Activated CD4-positive, alpha-beta T cell treated with anti-CD3 and anti-CD28 coated beads, Interleukin-2, amount 10 ng/mL, durations not matched to agents 7 days and 5 days (primary cell): ENCODE results near the gene OR2Y1. TPM values are rescaled to one million over a fixed set of nuclear protein-coding genes. Genes with fewer than 3 reads are reported as not detected.
"Not testable (repeated sequence)": the region's sequence is repeated elsewhere in the genome, so short reads cannot be mapped to it uniquely, and the experiment has no call there.

ENCODE experiments used
- CTCF ChIA-PET: fragments of 350-600 bp; sonication (Branson Sonifier 250); formaldehyde crosslinking; loops from one replicate; lab custom pipeline; 2021; ENCODE audit warnings: antibody characterized with exemption; lab: Charles Lee
- POLR2A ChIA-PET: fragments of 350-600 bp; sonication (Branson Sonifier 250); formaldehyde crosslinking; loops from one replicate; lab custom pipeline; 2021; ENCODE audit warnings: antibody characterized with exemption; lab: Charles Lee
- DNase-seq: peaks from one replicate; pipeline ENCODE4 v3.0.0-alpha.2; 2020
- H3K27ac Mint-ChIP-seq: one replicate; pipeline ENCODE4 v1.8.0; 2021; ENCODE audit warnings: mild to moderate bottlenecking, moderate library complexity, mixed read lengths
- H3K27me3 Mint-ChIP-seq: one replicate; pipeline ENCODE4 v1.8.0; 2021; ENCODE audit warnings: mixed read lengths
- H3K36me3 Mint-ChIP-seq: one replicate; pipeline ENCODE4 v1.8.0; 2021; ENCODE audit warnings: low read depth, mixed read lengths
- H3K4me1 Mint-ChIP-seq: one replicate; pipeline ENCODE4 v1.8.0; 2021; ENCODE audit warnings: mixed read lengths
- H3K4me3 Mint-ChIP-seq: one replicate; pipeline ENCODE4 v1.8.0; 2021; ENCODE audit warnings: mild to moderate bottlenecking, moderate library complexity, mixed read lengths
- H3K9me3 Mint-ChIP-seq: one replicate; pipeline ENCODE4 v1.8.0; 2021; ENCODE audit warnings: mixed read lengths
- total RNA-seq, 2 experiments: library from RNA; stranded (reverse); gene quantifications; one replicate each; pipeline ENCODE4 v1.2.3, GENCODE V29; 2021

OR2Y1 gene
- total RNA-seq, 2 experiments from 2014 or later, result not detected

DNA sequence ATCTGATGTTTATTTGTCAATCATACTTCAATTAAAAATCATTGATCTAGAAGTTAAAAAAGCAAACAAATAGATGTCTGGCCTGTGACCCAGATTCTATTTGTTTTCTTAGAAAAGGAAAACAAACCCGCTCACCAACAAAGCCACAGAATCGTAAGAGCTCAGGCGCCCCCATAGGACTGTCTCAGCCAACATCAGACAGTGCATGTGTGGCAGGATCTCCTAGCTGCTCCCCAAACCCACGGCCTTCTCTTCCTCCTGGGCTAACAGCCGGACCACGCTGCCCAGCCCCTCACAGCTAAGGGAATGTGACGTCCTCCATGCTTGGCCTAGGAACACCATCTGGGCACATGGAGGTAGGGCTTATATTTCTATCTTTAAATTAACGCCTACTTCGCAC lies 19.4 kb downstream of the OR2Y1 start:
- H3K4me3 Mint-ChIP-seq, result no peak overlapping the region
- H3K9me3 Mint-ChIP-seq, result no peaks in the 10 kb centered on the region
- no peaks in the 10 kb centered on the region for H3K36me3 Mint-ChIP-seq
- peaks cover 27% of the 10 kb centered on the region for H3K4me1 Mint-ChIP-seq
- CTCF ChIA-PET, result no interaction called here
- H3K27me3 Mint-ChIP-seq, result peaks cover 7% of the 10 kb centered on the region
- POLR2A ChIA-PET, result no interaction called here
- no peak for DNase-seq
- H3K27ac Mint-ChIP-seq, result no peak overlapping the region

DNA sequence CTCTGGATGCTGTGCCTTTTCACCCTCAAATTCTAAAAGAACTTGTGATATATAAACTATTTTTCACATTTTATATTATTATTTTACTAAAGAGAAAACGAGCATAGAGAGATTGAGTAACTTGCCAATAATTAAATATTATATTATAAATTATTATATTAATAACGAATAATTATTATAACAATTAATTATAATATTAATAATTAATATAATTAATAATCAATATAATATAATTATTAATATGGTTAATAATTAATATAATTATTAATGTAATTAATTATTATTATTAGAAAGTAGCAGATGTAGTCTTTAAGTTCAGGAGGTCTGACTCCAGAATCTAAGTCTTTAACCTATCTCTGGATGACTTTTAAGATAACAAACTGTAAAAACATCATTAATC lies 20.1 kb downstream of the OR2Y1 start:
- H3K27me3 Mint-ChIP-seq, result peaks cover 6% of the 10 kb centered on the region
- no peak for DNase-seq
- ChIA-PET CTCF (interaction anchor here (0.5 to 0.7 kb wide), 2 partner anchors 18 to 170 kb away, joined by 3 to 4 read pairs; no protein-coding TSS in a partner anchor), POLR2A (no interaction called here)
- peaks cover 23% of the 10 kb centered on the region for H3K4me1 Mint-ChIP-seq
- H3K36me3 Mint-ChIP-seq, result no peaks in the 10 kb centered on the region
- H3K4me3 Mint-ChIP-seq, result no peak overlapping the region
- H3K27ac Mint-ChIP-seq, result no peak overlapping the region
- H3K9me3 Mint-ChIP-seq, result no peaks in the 10 kb centered on the region

DNA sequence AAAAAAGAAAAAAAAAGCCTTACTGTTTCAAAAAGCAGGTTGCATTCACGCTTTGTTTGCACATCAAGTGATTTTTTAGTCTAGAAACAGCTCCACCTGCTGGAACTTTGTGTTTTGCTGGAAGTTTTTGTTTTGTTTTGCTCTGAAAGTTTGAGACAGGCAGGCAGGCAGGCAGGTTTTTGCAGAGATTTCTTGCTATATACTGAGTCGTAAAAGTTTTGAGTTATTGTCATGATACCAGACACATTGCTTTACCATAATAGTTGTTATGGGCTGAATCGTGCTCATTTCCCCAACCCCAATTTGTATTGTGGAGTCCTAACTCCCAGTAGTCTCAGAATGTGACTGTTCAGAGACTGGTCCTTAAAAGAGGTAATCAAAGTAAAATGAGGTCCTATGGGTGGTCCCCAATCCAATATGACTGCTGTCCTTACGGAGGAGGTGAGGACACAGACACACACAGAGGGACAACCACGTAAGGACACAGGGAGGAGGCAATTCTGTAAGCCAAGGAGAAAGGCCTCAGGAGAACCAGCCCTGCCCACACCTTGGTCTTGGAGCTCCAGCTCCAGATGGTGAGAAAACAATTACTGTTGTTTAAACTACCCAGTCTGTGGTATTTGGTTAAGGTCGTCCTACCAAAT lies 20.9 kb downstream of the OR2Y1 start:
- no peak overlapping the region for H3K4me3 Mint-ChIP-seq
- peaks cover 9% of the 10 kb centered on the region for H3K27me3 Mint-ChIP-seq
- H3K36me3 Mint-ChIP-seq, result no peaks in the 10 kb centered on the region
- no peak overlapping the region for H3K27ac Mint-ChIP-seq
- H3K4me1 Mint-ChIP-seq, result peaks cover 17% of the 10 kb centered on the region
- ChIA-PET CTCF (interaction anchor here (0.5 to 1.0 kb wide), 4 partner anchors 17 to 1056 kb away, joined by 3 to 5 read pairs (median 4); no protein-coding TSS in a partner anchor), POLR2A (interaction anchor here (0.7 kb wide), 1 partner anchor 1245 kb away, joined by 3 read pairs; no protein-coding TSS in a partner anchor)
- DNase-seq, result peak; percentile 67
- no peaks in the 10 kb centered on the region for H3K9me3 Mint-ChIP-seq

DNA sequence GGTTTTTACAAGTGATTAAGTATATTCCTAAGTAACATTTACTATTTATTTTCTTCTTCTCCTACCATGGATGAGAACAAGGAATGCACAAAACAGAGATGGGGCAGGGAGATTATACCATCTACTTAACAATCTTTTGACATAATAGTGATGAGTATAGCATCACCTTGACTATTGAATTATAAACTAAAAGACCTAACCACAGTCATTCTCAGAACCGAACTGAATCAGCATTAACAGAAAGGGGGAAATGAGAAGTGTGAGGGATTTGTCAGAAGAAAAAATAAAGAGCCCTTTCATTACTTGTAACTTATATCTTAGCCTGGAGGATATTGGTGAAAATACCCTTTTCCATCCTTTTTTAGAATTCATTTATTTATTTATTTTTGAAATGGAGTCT lies 21.9 kb downstream of the OR2Y1 start:
- Mint-ChIP-seq H3K36me3 (no peaks in the 10 kb centered on the region), H3K4me3 (no peak overlapping the region), H3K27ac (no peak overlapping the region), H3K4me1 (peaks cover 15% of the 10 kb centered on the region), H3K9me3 (no peaks in the 10 kb centered on the region), H3K27me3 (peaks cover 16% of the 10 kb centered on the region)
- ChIA-PET POLR2A (interaction anchor here (0.6 to 0.7 kb wide), 2 partner anchors 332 to 1244 kb away, joined by 3 read pairs; no protein-coding TSS in a partner anchor), CTCF (no interaction called here)
- no peak for DNase-seq

DNA sequence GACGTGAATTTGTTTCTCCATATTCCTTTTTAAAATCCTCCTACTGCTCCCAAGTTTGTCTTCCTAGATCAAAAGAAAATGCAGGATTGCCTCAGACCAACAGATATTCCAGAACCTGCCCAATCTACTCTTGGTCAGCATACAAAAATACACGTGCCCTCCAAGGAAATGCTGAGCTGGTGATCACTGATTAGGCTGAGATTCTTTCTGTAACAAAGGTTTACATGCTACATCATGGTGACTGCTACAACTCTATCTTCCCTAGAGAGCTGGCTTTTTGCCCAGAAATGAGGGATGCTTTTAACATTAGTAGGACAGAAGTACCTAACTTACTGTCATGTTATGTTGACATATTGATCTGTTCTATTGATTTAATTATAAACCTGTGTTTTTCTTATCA lies 35.5 kb downstream of the OR2Y1 start:
- CTCF ChIA-PET, result interaction anchor here (0.6 kb wide), 1 partner anchor 144 kb away, joined by 3 read pairs; no protein-coding TSS in a partner anchor
- POLR2A ChIA-PET, result no interaction called here

DNA sequence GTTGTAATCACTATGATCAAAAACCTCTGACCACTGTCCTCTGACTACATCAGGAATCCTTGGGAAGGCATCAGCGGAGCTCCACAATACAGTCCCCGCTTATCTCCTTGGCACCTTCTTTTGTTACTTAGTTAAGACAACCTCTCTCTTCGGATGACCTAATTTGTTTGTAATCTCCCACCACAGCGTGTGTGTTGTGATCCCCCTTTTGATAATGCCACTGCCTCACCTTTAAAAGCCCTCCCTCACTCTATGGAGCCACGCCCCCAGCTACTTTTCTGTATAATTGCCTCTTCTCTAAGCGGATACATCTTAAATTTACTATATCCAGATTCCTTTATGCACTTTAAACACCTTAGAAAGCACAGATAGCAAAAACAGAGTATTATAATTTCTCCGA lies 35.9 kb downstream of the OR2Y1 start:
- no peak for DNase-seq
- Mint-ChIP-seq H3K9me3 (no peaks in the 10 kb centered on the region), H3K4me3 (no peak overlapping the region), H3K27me3 (peaks cover 2% of the 10 kb centered on the region), H3K4me1 (no peaks in the 10 kb centered on the region), H3K27ac (no peak overlapping the region), H3K36me3 (no peaks in the 10 kb centered on the region)
- ChIA-PET POLR2A (no interaction called here), CTCF (no interaction called here)

More for the DNA sequence above, 35.5 kb downstream of the OR2Y1 start:
- Mint-ChIP-seq H3K4me3 (no peak overlapping the region), H3K4me1 (no peaks in the 10 kb centered on the region), H3K27ac (no peak overlapping the region), H3K27me3 (peaks cover 2% of the 10 kb centered on the region), H3K9me3 (no peaks in the 10 kb centered on the region), H3K36me3 (no peaks in the 10 kb centered on the region)
- no peak for DNase-seq

DNA sequence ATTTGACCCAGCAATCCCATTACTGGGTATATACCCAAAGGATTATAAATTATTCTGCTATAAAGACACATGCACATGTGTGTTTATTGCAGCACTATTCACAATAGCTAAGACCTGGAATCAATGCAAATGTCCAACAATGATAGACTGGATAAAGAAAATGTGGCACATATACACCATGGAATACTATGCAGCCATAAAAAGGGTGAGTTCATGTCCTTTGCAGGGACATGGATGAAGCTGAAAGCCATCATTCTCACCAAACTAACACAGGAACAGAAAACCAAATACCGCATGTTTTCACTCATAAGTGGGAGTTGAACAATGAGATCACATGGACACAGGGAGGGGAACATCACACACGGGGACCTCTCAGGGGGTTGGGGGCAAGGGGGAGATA lies 36.5 kb downstream of the OR2Y1 start:
- POLR2A ChIA-PET, CTCF ChIA-PET, H3K27me3 Mint-ChIP-seq, H3K36me3 Mint-ChIP-seq, H3K27ac Mint-ChIP-seq, DNase-seq, H3K4me1 Mint-ChIP-seq, H3K4me3 Mint-ChIP-seq, H3K9me3 Mint-ChIP-seq: not testable (repeated sequence)

DNA sequence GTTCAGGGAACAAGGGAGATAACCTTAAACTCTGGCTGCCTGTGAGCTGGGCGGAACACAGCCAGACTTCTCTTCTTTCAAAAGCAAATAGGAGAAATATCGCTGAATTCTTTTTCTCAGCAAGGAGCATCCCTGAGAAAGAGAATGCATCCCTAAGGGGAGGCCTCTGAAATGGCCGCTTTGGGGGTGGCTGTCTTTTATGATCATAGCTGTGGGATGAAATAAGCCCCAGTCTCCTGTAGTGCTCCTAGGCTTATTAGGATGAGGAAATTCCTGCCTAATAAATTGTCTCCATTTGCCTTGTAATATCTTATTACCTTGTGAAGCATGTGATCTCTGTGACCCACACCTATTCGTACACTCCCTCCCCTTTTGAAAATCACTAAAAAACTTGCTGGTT lies 39.4 kb downstream of the OR2Y1 start:
- POLR2A ChIA-PET, CTCF ChIA-PET, H3K4me1 Mint-ChIP-seq, H3K36me3 Mint-ChIP-seq, H3K9me3 Mint-ChIP-seq, H3K4me3 Mint-ChIP-seq, H3K27ac Mint-ChIP-seq, H3K27me3 Mint-ChIP-seq, DNase-seq: not testable (repeated sequence)

DNA sequence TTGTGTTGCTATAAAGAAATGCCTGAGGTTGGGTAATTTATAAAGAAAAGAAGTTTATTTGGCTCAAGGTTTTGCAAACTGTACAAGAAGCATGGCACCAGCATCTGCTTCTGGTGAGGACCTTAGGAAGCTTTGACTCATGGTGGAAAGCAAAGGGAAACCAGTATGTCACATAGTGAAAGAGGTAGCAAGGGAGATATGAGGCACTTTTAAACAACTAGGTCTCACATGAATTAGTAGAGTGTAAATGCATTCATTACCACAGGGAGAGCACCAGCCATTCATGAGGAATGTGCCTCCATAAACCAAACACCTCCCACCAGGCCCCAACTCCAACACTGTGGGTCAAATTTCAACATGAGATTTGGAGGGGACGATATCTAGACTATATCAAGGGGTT lies 40.8 kb downstream of the OR2Y1 start:
- H3K27ac Mint-ChIP-seq, result no peak overlapping the region
- CTCF ChIA-PET, result interaction anchor here (0.6 kb wide), 1 partner anchor 13 kb away, joined by 4 read pairs; no protein-coding TSS in a partner anchor
- no peak for DNase-seq
- H3K36me3 Mint-ChIP-seq, result no peaks in the 10 kb centered on the region
- peaks cover 9% of the 10 kb centered on the region for H3K9me3 Mint-ChIP-seq
- H3K4me1 Mint-ChIP-seq, result no peaks in the 10 kb centered on the region
- POLR2A ChIA-PET, result no interaction called here
- peaks cover 5% of the 10 kb centered on the region for H3K27me3 Mint-ChIP-seq
- H3K4me3 Mint-ChIP-seq, result no peak overlapping the region

DNA sequence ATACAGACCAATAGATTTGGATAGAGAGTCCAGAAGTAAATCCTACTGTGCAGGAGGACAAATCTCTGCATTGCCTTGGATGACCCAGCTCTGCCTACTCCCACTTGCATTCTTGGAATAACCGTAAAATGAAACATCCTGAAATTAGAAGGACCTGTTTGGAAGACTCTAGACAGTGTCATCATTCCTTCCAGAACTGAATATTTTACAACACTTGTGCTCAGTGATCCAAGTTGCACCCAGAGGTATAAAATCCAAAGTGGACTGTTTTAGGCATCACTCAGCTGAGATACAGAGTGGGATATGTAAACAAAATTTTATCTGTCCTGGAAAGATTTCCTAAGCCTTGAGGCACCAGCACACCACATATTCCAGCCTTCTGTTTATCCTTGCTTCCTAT lies 43.7 kb downstream of the OR2Y1 start:
- CTCF ChIA-PET, result no interaction called here

DNA sequence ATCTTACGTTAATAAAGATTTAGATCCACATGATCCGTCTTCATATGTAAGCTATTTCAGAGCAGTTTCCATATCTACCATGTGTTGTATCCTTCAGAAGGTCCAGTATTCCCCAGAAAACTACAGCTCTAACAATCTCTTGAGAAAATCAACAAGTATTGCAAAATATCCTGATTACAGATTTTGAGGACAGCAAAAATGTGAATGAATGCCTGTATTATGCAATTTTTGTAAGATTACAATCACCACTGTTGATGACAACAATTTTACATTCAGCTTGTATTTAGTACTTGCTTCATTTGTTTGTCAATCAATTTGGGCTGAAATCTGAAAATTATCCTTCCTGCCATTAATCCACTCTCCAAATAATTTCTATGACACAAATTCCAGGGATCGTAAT lies 47.4 kb downstream of the OR2Y1 start:
- Mint-ChIP-seq H3K4me1 (peaks cover 32% of the 10 kb centered on the region), H3K9me3 (peaks cover 3% of the 10 kb centered on the region), H3K27ac (no peak overlapping the region), H3K36me3 (peaks cover 3% of the 10 kb centered on the region), H3K27me3 (peaks cover 14% of the 10 kb centered on the region), H3K4me3 (no peak overlapping the region)
- ChIA-PET POLR2A (no interaction called here), CTCF (no interaction called here)
- DNase-seq, result no peak

More for the DNA sequence above, 43.7 kb downstream of the OR2Y1 start:
- H3K4me3 Mint-ChIP-seq, result no peak overlapping the region
- POLR2A ChIA-PET, result no interaction called here
- H3K27ac Mint-ChIP-seq, result no peak overlapping the region
- H3K4me1 Mint-ChIP-seq, result peaks cover 5% of the 10 kb centered on the region
- peaks cover 3% of the 10 kb centered on the region for H3K36me3 Mint-ChIP-seq
- H3K27me3 Mint-ChIP-seq, result peaks cover 14% of the 10 kb centered on the region
- DNase-seq, result no peak
- peaks cover 9% of the 10 kb centered on the region for H3K9me3 Mint-ChIP-seq

DNA sequence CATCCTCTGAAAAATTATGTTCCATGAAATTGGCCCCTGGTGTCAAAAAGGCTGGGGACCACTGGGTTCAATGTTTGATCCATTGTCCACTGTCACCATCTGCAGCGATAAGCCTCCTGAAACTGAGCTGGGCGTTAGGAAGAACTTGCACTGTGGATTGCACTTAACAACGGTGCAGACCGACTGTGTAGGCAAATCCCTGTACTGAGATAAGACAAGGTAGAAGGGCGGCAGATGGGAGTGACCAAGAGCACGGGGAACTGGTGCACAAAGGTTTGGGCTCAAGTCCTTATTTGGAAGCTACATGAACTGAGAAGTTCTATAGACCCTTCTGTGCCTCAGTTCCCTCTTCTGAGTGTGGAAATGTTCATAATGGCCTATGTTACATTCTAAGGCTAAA lies 48.8 kb downstream of the OR2Y1 start:
- Mint-ChIP-seq H3K4me1 (peaks cover 34% of the 10 kb centered on the region), H3K4me3 (no peak overlapping the region), H3K27me3 (peaks cover 14% of the 10 kb centered on the region), H3K27ac (no peak overlapping the region), H3K9me3 (peaks cover 3% of the 10 kb centered on the region), H3K36me3 (peaks cover 3% of the 10 kb centered on the region)
- CTCF ChIA-PET, result no interaction called here
- no peak for DNase-seq
- POLR2A ChIA-PET, result no interaction called here

DNA sequence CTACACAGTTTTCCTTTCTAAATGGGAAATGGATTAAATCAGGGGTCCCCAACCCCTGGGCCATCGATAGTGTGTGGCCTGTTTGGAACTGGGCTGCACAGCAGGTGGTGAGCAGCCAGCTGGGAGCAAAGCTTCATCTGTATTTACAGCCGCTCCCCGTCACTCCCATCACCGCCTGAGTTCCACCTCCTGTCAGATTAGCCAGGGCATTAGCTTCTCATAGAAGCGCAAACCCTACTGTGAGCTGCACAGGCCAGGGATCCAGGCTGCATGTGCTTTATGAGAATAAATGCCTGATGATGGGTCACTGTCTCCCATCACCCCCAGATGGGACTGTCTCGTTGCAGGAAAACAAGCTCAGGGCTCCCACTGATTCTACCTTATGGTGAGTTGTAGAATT lies 49.3 kb downstream of the OR2Y1 start:
- peaks cover 36% of the 10 kb centered on the region for H3K4me1 Mint-ChIP-seq
- H3K27ac Mint-ChIP-seq, result no peak overlapping the region
- peaks cover 14% of the 10 kb centered on the region for H3K27me3 Mint-ChIP-seq
- peaks cover 1% of the 10 kb centered on the region for H3K9me3 Mint-ChIP-seq
- DNase-seq, result no peak
- CTCF ChIA-PET, result no interaction called here
- H3K36me3 Mint-ChIP-seq, result peaks cover 3% of the 10 kb centered on the region
- POLR2A ChIA-PET, result no interaction called here
- no peak overlapping the region for H3K4me3 Mint-ChIP-seq

DNA sequence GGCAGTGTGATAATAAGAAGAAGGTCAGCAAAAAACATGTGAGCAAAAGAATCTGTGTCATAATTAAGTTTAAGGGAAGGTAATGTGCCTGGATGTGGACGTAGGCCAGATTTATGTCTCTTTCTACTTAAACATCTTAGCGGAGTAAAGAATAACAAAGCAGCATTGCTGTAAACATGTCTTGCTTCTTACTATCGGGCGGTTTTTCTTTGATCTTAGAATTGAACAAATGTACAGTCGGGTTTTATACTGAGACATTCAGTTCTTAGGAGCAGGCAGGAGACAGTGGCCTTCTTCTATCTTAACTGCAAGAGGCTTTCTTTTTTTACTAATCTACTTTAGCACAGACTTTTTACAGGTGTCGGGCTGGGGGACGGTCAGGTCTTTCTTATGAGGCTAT lies 50.1 kb downstream of the OR2Y1 start:
- H3K4me3 Mint-ChIP-seq, result peak overlapping the region; percentile 49
- CTCF ChIA-PET, result no interaction called here

More for the DNA sequence above, 50.1 kb downstream of the OR2Y1 start:
- no peak for DNase-seq
- peak overlapping the region; percentile 84 for H3K27ac Mint-ChIP-seq
- peaks cover 14% of the 10 kb centered on the region for H3K27me3 Mint-ChIP-seq
- H3K9me3 Mint-ChIP-seq, result no peaks in the 10 kb centered on the region
- POLR2A ChIA-PET, result no interaction called here
- peaks cover 3% of the 10 kb centered on the region for H3K36me3 Mint-ChIP-seq
- H3K4me1 Mint-ChIP-seq, result peaks cover 39% of the 10 kb centered on the region
